ENCODE measurements around the gene BCL7A.
A peak's percentile ranks its signal among the peaks of the same experiment; 100 is the strongest.
"Not testable (repeated sequence)": the region's sequence is repeated elsewhere in the genome, so short reads cannot be mapped to it uniquely, and the experiment has no call there.

BCL7A gene

DNA sequence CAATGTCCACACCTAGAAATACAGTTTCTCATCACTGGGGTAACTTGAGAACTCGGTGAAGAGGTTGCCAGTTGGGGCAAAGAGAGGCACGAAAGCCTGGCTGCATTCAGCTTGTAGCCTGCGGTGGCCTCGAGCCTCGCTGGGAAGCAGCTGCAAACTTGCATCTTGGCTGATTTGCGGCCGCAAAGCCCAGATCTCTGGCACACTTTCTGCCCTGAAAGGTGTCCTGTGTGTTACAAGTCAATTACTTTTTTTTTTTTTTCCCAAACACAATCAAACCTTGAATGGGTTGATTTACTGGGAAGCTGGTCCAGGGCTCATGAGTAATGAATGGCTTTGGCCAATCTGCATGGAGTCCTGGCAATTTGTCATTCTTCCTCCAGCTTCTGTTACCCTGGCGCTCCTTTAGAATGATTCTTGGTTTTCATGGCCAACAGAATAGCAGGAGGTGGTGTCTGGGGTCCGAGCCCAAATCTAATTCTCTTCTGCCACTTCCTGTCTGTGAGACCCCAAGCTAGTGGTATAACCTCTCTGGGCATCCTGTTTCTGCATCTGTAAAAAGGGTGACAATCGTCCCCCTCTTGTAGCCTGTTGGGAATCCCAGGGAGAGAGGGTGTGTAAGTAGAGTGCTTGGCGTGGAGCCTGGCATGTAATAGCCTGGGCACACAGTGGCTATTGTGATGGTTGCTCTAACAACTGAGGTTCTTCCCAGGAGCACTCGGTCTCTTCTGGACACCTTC lies 6.7 kb downstream of the BCL7A start:
- no peak for DNase-seq (ENCODE audit: low read depth in 2 of 2)

- DNase-seq (ENCODE audit: low read depth in 2 of 2), result no peak
Measured at GRCh38 chr12:122028905-122029560, 7.3 kb downstream of the BCL7A start.

GRCh38 chr12:122029620-122030423 lies 8.1 kb downstream of the BCL7A start:
- no peak for DNase-seq (ENCODE audit: low read depth in 2 of 2)

DNA sequence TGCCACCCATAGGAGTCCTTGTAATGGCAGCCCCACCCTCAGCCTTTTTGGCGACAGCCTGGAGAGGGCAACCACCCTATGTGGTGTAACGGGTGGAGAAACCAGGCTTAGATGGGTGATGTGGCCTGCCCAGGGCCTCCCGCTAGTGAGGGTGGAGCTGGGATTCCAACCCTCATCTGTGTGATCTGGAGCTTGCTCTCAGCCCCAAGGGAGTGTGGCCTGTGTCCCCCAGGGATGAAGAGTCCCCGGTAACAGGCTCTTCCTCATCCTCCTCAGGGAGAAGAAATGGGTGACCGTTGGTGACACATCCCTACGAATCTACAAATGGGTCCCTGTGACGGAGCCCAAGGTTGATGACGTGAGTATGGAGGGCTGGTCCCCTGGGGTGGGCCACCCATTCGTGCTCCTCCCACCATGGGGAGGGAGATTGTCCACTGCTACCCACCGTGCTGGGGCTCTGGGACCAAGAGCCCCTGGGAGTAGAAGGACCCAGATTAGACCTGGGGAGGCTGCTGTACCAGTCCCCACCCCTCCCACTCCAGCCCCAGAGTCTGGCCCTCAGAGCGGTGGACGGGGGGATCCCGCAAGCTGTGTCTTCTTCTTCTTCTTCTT lies 8.8 kb downstream of the BCL7A start:
- DNase-seq (ENCODE audit: low read depth in 2 of 2), result no peak

- DNase-seq (ENCODE audit: low read depth in 2 of 2), result peak in 1 of 2 experiments; percentile 64
Measured at GRCh38 chr12:122031342-122032216, 9.9 kb downstream of the BCL7A start.

DNA sequence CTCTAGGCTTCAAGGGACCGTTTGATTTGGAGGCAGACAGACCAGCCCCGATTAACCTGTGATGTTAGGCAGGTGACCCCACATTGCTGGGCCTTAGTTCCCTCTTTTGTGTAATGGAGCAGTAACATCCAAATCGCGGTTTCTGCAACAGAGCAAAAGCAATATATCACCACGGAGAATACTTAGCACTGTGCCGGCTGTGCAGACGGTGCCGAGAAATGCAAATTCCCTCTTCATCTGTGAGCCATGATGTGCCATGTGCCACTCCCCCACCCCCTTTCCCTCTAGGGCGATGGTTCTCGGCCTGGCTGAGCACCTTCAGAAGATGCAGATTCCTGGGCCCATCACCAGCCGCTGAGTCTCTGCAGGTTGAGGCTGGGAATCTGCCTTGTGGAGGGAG lies 10.9 kb downstream of the BCL7A start:
- no peak for DNase-seq (ENCODE audit: low read depth in 2 of 2)

DNA sequence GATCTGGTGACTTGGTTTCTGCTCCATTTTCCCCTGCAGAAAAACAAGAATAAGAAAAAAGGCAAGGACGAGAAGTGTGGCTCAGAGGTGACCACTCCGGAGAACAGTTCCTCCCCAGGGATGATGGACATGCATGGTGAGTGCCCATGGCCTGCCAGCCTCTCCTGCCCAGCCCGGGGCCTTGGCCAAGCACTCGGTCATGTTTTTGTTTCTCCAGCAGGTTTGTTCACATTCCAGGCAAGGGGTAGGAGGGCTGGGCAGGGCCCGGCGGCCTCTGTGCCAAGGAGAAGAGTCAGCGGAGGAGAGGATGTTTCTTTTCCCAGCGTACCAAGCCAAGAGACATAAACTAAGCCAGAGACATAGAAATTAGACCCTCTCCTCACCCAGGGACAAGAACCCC lies 13.6 kb downstream of the BCL7A start:
- DNase-seq (ENCODE audit: low read depth in 2 of 2), result no peak

DNA sequence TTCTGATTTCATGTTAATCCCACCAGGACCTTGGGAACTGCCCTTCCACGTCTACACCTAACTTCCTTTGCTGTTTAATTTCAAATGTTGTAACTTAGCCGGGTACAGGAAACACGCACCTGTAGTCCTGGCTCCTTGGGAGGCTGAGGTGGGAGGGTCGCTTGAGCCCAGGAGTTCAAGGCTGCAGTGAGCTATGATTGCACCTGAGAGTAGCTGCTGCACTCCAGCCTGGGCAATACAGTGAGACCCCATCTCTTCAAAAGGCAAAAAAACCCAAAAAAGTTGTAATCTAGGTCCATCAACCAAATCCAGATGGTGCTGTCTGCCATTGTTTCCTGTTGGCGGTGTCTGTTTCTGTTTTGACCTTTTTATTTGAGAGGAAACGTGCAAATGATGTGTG lies 14.5 kb downstream of the BCL7A start:
- no peak for DNase-seq (ENCODE audit: low read depth in 2 of 2)

DNA sequence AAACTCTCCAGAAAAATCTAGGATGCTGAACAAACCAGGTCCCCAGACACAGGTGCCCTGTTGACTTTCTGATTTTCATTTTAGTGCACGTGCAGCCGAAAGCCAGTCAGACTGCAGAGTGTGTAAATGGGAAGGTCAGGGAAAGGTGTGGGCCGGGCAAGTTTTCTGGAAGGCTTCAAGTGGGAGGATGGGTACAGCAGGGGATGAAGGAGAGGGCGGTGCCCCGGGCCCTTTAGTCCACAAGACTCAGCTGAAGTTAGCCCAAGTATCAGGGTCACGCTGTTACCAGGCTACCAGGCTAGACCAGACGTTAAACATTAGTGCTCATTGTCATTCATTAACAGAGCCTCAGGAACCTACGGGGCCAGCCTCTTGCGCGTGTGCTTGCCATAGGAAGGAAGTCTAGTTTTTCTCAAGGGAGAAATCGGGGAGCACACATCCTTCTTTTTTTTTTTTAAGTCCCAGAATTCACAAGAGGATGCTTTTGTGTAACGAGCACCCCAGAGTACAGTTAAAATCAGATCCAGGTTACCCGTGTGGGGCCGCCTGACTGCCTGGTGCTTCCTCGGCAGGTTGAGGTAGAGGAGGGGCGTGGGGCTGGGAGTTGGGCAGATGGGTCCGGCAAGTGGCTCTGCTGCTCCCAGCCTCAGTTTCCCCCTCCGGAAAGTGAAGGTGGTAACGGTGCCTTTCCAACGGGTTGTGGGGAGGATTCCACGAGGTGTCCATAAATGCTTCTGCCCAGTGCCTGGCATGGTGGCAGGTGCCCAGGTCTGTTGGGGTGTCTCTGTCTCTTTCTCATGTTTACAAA lies 19.1 kb downstream of the BCL7A start:
- no peak for DNase-seq (ENCODE audit: low read depth in 2 of 2)

GRCh38 chr12:122041458-122041857 lies 19.8 kb downstream of the BCL7A start:
- not testable (repeated sequence) for DNase-seq (ENCODE audit: low read depth in 2 of 2)

DNA sequence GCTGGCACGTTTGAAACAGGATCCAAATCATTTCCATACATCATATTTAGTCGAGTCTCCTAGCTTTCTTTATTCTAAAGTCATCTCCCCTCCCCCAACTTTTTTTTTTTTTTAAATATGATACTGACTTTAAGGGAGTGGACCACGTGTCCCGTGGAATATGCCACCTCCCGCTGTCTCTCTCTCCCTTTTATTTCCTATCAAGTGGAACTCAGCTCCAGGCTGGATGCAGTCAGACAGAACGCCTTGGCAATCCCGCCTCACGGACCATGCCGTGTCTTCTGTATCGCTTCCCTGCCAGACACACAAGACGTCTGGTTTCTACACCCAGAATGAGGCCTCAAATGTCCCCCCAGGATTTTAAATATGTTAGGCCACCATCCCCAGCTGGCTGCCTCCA lies 21.2 kb downstream of the BCL7A start:
- DNase-seq (ENCODE audit: low read depth in 2 of 2), result no peak

- DNase-seq (ENCODE audit: low read depth in 2 of 2), result no peak
Measured at GRCh38 chr12:122043476-122043875, 21.8 kb downstream of the BCL7A start.

DNA sequence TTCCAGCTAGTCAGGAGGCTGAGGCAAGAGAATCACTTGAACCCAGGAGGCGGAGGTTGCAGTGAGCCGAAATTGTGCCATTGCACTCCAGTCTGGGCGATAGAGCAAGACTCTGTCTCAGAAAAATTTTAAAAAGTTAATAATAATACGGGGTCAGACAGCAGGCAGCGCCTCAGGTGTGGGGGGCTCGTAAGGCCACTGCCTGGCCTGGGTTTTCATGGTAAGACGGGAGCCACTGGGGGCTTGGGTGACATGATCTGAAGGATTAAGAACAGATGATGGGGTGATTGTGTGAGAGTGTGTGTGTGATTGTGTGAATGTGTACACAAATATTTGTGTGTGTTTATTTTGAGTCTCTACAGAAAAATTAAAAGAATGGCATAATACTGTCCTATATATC lies 23.6 kb downstream of the BCL7A start:
- no peak for DNase-seq (ENCODE audit: low read depth in 2 of 2)

DNA sequence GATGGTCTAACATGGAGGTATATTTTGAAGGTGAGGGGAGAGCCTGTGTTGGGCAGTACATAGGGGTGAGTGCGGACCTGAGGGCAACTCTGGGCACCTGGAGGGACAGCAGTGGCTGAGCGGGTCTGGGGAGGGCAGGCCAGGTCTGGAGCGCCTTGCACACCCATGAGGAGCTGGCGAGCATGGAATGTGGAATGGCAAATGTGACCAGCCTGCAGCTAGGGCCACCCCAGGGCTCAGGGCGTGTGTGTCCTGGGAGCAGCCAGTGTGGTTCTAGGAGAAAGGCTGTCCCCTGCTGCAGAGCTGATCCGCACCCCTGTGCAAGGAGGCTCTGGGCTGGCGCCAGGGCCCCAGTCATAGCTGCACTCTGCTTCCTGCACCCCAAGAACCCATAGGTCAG lies 24.5 kb downstream of the BCL7A start:
- DNase-seq (ENCODE audit: low read depth in 2 of 2), result no peak

GRCh38 chr12:122048151-122048550 lies 26.5 kb downstream of the BCL7A start:
- no peak for DNase-seq (ENCODE audit: low read depth in 2 of 2)

GRCh38 chr12:122049827-122050226 lies 28.1 kb downstream of the BCL7A start:
- no peak for DNase-seq (ENCODE audit: low read depth in 2 of 2)

- DNase-seq (ENCODE audit: low read depth in 2 of 2), result no peak
Measured at GRCh38 chr12:122050706-122051105, 29.0 kb downstream of the BCL7A start.

DNA sequence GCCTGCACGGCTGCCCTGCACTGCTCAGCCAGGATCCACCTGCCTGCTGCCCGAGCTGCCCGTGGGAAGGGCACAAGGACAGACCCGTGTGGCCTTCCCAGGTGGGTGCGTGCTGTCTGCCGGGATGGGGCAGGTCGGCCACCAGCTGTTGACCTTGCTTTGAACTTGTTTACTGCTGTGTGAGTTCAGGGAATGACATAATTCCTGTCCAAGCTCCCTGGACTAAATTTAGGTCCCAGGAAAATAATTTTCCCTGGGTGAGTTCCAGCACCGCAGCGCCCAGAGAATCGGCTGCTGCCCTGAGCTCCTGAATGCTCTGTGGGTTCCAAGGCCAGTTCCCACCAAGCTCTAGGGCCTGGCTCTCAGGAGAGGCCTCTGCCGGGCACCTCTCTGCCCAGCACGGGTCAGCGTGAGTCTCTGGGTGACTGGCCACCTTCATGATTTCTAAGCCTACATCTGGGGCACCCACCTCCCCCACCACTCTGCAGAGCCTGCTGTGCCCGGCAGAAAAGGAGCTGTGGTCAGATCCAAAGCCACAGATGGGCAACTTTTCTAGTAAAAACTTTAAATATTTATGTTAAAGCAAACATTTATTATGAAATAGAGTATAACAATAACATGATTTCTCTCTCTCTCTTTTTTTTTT lies 29.7 kb downstream of the BCL7A start:
- no peak for DNase-seq (ENCODE audit: low read depth in 2 of 2)

DNA sequence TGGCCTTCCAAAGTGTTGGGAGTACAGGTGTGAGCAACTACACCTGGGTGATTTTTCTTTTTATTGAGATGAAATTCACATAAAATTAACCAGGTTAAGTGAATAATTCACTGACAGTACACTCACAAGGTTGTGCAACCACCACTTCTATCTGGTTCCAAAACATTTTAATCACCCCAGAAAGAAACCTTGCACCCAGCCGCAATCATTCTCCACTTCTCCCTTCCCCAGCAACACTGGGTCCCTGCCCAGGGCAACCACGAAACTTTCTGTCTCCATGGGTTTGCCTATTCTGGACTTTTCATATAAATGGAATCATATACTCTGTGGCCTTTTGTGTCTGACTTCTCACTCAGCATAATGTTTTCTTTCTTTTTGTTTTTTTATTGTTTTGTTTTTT lies 30.6 kb downstream of the BCL7A start:
- DNase-seq (ENCODE audit: low read depth in 2 of 2), result no peak

All from stimulated activated CD4-positive, alpha-beta T cell treated with anti-CD3 and anti-CD28 coated beads, Interleukin-12 subunit alpha, Interleukin-12 subunit beta, amount 100 ng/mL, for 24 hours (primary cell).